HPDE6-E6E7 (cell line): ENCODE measurements around the gene SEPSECS.

Experiments
- DNase-seq: peaks from one replicate; pipeline ENCODE4 v3.0.0; 2011; ENCODE audit warnings: missing footprints; ENCODE audit errors: extremely low spot score

The SEPSECS gene

GRCh38 chr4:25159837-25160713 lies at the start of gene SEPSECS:
TSS of gene SEPSECS (minus strand) at chr4:25160449. CDS start at chr4:25160369, 80 bp downstream.
- peak; percentile 87 for DNase-seq

- no peak for DNase-seq
Measured at GRCh38 chr4:25209702-25210101, 49.5 kb upstream of the SEPSECS start.

- no peak for DNase-seq
Measured at GRCh38 chr4:25207997-25208396, 47.7 kb upstream of the SEPSECS start.

GRCh38 chr4:25198713-25199112 lies 38.5 kb upstream of the SEPSECS start:
- DNase-seq = no peak

GRCh38 chr4:25190407-25190806 lies 30.2 kb upstream of the SEPSECS start:
- DNase-seq = no peak

GRCh38 chr4:25184056-25184455 lies 23.8 kb upstream of the SEPSECS start:
- no peak for DNase-seq

- DNase-seq = no peak
Measured at GRCh38 chr4:25182937-25183336, 22.7 kb upstream of the SEPSECS start.

GRCh38 chr4:25180524-25181131 lies 20.4 kb upstream of the SEPSECS start:
- no peak for DNase-seq

GRCh38 chr4:25178838-25179261 lies 18.6 kb upstream of the SEPSECS start:
- DNase-seq = no peak

GRCh38 chr4:25177147-25177546 lies 16.9 kb upstream of the SEPSECS start:
- no peak for DNase-seq

GRCh38 chr4:25174674-25175073 lies 14.4 kb upstream of the SEPSECS start:
- DNase-seq = peak; percentile 48

- DNase-seq = peak; percentile 84
Measured at GRCh38 chr4:25172961-25173915, 13.0 kb upstream of the SEPSECS start.

GRCh38 chr4:25171201-25171865 lies 11.1 kb upstream of the SEPSECS start:
- DNase-seq = no peak

GRCh38 chr4:25169446-25169845 lies 9.2 kb upstream of the SEPSECS start:
- DNase-seq = no peak

- no peak for DNase-seq
Measured at GRCh38 chr4:25165916-25166315, 5.7 kb upstream of the SEPSECS start.

GRCh38 chr4:25163196-25163595 lies 2.9 kb upstream of the SEPSECS start:
- no peak for DNase-seq

GRCh38 chr4:25162566-25162965 lies 2.3 kb upstream of the SEPSECS start:
- DNase-seq = no peak

- DNase-seq = no peak
Measured at GRCh38 chr4:25161593-25161950, 1.3 kb upstream of the SEPSECS start.

- DNase-seq = no peak
Measured at GRCh38 chr4:25160714-25161592, 704 bp upstream of the SEPSECS start.

GRCh38 chr4:25158817-25159216 lies 1.4 kb downstream of the SEPSECS start:
- DNase-seq = no peak

GRCh38 chr4:25157081-25157480 lies 3.2 kb downstream of the SEPSECS start:
- no peak for DNase-seq
